GM23338 (cell line): ENCODE results near the gene SACM1L. TPM values are rescaled to one million over a fixed set of nuclear protein-coding genes. Genes with fewer than 3 reads are reported as not detected.

ENCODE experiments used
- ATAC-seq: fragments of 200-7000 bp; cut with Tn5 transposase; 3 replicates; pipeline ENCODE4 v1.9.1; 2020
- DNase-seq: peaks from one replicate; pipeline ENCODE4 v3.0.0-alpha.2; 2015; ENCODE audit warnings: low spot score
- H2AFZ ChIP-seq: fragments of 200-600 bp; sonication (generic); 2 replicates; pipeline ENCODE4 v1.8.0; 2016; ENCODE audit warnings: antibody characterized with exemption, mild to moderate bottlenecking, moderate library complexity
- H3F3A ChIP-seq: fragments of 200-600 bp; sonication (generic); replicated peaks from 2 replicates; pipeline ENCODE4 v1.8.0; 2017; ENCODE audit warnings: antibody characterized with exemption, mixed run types, low read depth
- H3K27ac ChIP-seq: fragments of 200-600 bp; sonication (generic); 2 replicates; pipeline ENCODE4 v1.6.1; 2016; ENCODE audit warnings: low read depth
- H3K27me3 ChIP-seq: fragments of 200-600 bp; sonication (generic); 2 replicates; pipeline ENCODE4 v1.8.0; 2016; ENCODE audit warnings: mild to moderate bottlenecking, mixed run types, moderate library complexity; ENCODE audit not compliant: insufficient read depth
- H3K36me3 ChIP-seq: fragments of 200-600 bp; sonication (generic); 2 replicates; pipeline ENCODE4 v1.8.0; 2016; ENCODE audit warnings: mild to moderate bottlenecking; ENCODE audit not compliant: insufficient read depth
- H3K4me1 ChIP-seq: fragments of 200-600 bp; sonication (generic); 2 replicates; pipeline ENCODE4 v1.8.0; 2016; ENCODE audit warnings: mild to moderate bottlenecking, moderate library complexity; ENCODE audit not compliant: insufficient read depth
- H3K4me2 ChIP-seq: fragments of 200-600 bp; sonication (generic); 2 replicates; pipeline ENCODE4 v1.7.1; 2017; ENCODE audit warnings: mixed run types
- H3K4me3 ChIP-seq: fragments of 200-600 bp; sonication (generic); 2 replicates; pipeline ENCODE4 v1.6.1; 2016; ENCODE audit warnings: mixed run types
- H3K79me2 ChIP-seq: fragments of 200-600 bp; sonication (generic); replicated peaks from 2 replicates; pipeline ENCODE4 v1.8.0; 2017; ENCODE audit warnings: mild to moderate bottlenecking; ENCODE audit not compliant: insufficient read depth
- H3K9me2 ChIP-seq: fragments of 200-600 bp; sonication (generic); 2 replicates; pipeline ENCODE4 v1.8.0; 2017; ENCODE audit not compliant: insufficient read depth
- H4K20me1 ChIP-seq: fragments of 200-600 bp; sonication (generic); replicated peaks from 2 replicates; pipeline ENCODE4 v1.8.0; 2017; ENCODE audit warnings: mild to moderate bottlenecking; ENCODE audit not compliant: insufficient read depth
- H3K27ac Mint-ChIP-seq: 2 replicates; pipeline ENCODE4 v1.8.0; 2020; ENCODE audit warnings: inconsistent platforms, mild to moderate bottlenecking, moderate library complexity, mixed read lengths
- H3K27me3 Mint-ChIP-seq: 3 replicates; pipeline ENCODE4 v1.8.0; 2022; ENCODE audit warnings: low read depth, mild to moderate bottlenecking, moderate library complexity, mixed read lengths, inconsistent platforms; ENCODE audit not compliant: insufficient read depth, poor library complexity
- H3K36me3 Mint-ChIP-seq: 3 replicates; pipeline ENCODE4 v1.8.0; 2021; ENCODE audit warnings: low read depth, mild to moderate bottlenecking, inconsistent platforms, moderate library complexity, mixed read lengths
- H3K4me1 Mint-ChIP-seq: 3 replicates; pipeline ENCODE4 v1.8.0; 2020; ENCODE audit warnings: mild to moderate bottlenecking, inconsistent platforms, mixed read lengths
- H3K4me3 Mint-ChIP-seq: 3 replicates; pipeline ENCODE4 v1.8.0; 2021; ENCODE audit warnings: moderate library complexity, mild to moderate bottlenecking, inconsistent platforms, mixed read lengths
- H3K9me3 Mint-ChIP-seq: 3 replicates; pipeline ENCODE4 v1.8.0; 2020; ENCODE audit warnings: moderate library complexity, mild to moderate bottlenecking, inconsistent platforms, mixed read lengths
- NANOG ChIP-seq: IDR thresholded peaks from 2 replicates; pipeline ENCODE4 v1.6.1; 2016; ENCODE audit warnings: antibody characterized with exemption, borderline replicate concordance
- STAT1 ChIP-seq: IDR thresholded peaks from one replicate; pipeline ENCODE4 v1.6.1; 2016; ENCODE audit warnings: antibody characterized with exemption; ENCODE audit not compliant: unreplicated experiment
- ZNF114 ChIP-seq: fragments of 250-450 bp; sonication (Bioruptor Pico); IDR thresholded peaks from 2 replicates; pipeline ENCODE4 v1.5.0; 2020; ENCODE audit warnings: mild to moderate bottlenecking, moderate library complexity
- ZNF331 ChIP-seq: fragments of 250-450 bp; sonication (Bioruptor Pico); IDR thresholded peaks from 2 replicates; pipeline ENCODE4 v1.5.0; 2020; ENCODE audit warnings: low read depth, mild to moderate bottlenecking, moderate library complexity
- ZNF462 ChIP-seq: fragments of 250-450 bp; sonication (Bioruptor Pico); IDR thresholded peaks from 2 replicates; pipeline ENCODE4 v1.5.0; 2020; ENCODE audit warnings: mild to moderate bottlenecking, moderate library complexity
- polyA plus RNA-seq: library from polyadenylated mRNA; unstranded; fragments of >200 nt; fragmentation: Nextera tagmentation; extraction: Ambion mirVana; gene quantifications from 2 replicates; pipeline ENCODE4 v1.2.1, GENCODE V29; 2016
- total RNA-seq: library from RNA; depleted of rRNA; stranded (reverse); fragments of >200 nt; shearing (Covaris generic); gene quantifications from 2 replicates; pipeline ENCODE4 v1.2.3, GENCODE V29; 2014
- TF ChIP-seq, protein P1 (sequence below): IDR thresholded peaks from 2 replicates; pipeline ENCODE4 v1.6.1; 2016; ENCODE audit warnings: antibody characterized with exemption
- TF ChIP-seq, protein P2 (sequence below): IDR thresholded peaks from one replicate; pipeline ENCODE4 v1.6.1; 2018; ENCODE audit warnings: antibody characterized with exemption; ENCODE audit not compliant: unreplicated experiment

The SACM1L gene
- total and polyA plus RNA-seq, 2 experiments from 2014 or later = 43.5 to 97.8 TPM

- ATAC-seq (no peak), DNase-seq (no peak)
- H4K20me1 ChIP-seq = no peaks in the 10 kb centered on the region
- TF ChIP-seq, protein P1, sequence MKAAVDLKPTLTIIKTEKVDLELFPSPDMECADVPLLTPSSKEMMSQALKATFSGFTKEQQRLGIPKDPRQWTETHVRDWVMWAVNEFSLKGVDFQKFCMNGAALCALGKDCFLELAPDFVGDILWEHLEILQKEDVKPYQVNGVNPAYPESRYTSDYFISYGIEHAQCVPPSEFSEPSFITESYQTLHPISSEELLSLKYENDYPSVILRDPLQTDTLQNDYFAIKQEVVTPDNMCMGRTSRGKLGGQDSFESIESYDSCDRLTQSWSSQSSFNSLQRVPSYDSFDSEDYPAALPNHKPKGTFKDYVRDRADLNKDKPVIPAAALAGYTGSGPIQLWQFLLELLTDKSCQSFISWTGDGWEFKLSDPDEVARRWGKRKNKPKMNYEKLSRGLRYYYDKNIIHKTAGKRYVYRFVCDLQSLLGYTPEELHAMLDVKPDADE = no peak
- TF ChIP-seq, protein P2, sequence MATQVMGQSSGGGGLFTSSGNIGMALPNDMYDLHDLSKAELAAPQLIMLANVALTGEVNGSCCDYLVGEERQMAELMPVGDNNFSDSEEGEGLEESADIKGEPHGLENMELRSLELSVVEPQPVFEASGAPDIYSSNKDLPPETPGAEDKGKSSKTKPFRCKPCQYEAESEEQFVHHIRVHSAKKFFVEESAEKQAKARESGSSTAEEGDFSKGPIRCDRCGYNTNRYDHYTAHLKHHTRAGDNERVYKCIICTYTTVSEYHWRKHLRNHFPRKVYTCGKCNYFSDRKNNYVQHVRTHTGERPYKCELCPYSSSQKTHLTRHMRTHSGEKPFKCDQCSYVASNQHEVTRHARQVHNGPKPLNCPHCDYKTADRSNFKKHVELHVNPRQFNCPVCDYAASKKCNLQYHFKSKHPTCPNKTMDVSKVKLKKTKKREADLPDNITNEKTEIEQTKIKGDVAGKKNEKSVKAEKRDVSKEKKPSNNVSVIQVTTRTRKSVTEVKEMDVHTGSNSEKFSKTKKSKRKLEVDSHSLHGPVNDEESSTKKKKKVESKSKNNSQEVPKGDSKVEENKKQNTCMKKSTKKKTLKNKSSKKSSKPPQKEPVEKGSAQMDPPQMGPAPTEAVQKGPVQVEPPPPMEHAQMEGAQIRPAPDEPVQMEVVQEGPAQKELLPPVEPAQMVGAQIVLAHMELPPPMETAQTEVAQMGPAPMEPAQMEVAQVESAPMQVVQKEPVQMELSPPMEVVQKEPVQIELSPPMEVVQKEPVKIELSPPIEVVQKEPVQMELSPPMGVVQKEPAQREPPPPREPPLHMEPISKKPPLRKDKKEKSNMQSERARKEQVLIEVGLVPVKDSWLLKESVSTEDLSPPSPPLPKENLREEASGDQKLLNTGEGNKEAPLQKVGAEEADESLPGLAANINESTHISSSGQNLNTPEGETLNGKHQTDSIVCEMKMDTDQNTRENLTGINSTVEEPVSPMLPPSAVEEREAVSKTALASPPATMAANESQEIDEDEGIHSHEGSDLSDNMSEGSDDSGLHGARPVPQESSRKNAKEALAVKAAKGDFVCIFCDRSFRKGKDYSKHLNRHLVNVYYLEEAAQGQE = no peak
- TF ChIP-seq ZNF331 (CRISPR knock-in tag) = no peak
- TF ChIP-seq STAT1 = no peak
- TF ChIP-seq ZNF114 (CRISPR knock-in tag) = no peak
- no peak for TF ChIP-seq NANOG
- no peak for TF ChIP-seq ZNF462 (CRISPR knock-in tag)
- H3K27me3 ChIP-seq = no peaks in the 10 kb centered on the region
- H3K36me3 ChIP-seq = no peaks in the 10 kb centered on the region
- H3K9me3 Mint-ChIP-seq = peaks cover 20% of the 10 kb centered on the region; the same call in 2 of the 3 replicates
- H3K4me3 ChIP-seq = no peak overlapping the region
- H3K4me1 Mint-ChIP-seq = peaks cover 3% of the 10 kb centered on the region
- peaks cover under 1% of the 10 kb centered on the region; the same call in 1 of the 2 replicates for H3K4me1 ChIP-seq
- H3K79me2 ChIP-seq = no peaks in the 10 kb centered on the region
- H3K9me2 ChIP-seq = 0 out of 2 replicates have a peak, but pooled peaks cover 12% of the 10 kb centered on the region
- H3K27ac Mint-ChIP-seq = no peak overlapping the region
- H3F3A ChIP-seq = no peaks in the 10 kb centered on the region
- no peaks in the 10 kb centered on the region for H3K27me3 Mint-ChIP-seq
- H3K4me2 ChIP-seq = no peak overlapping the region
- H2AFZ ChIP-seq = no peak overlapping the region
- peaks cover 8% of the 10 kb centered on the region; the same call in 2 of the 3 replicates for H3K36me3 Mint-ChIP-seq
- H3K27ac ChIP-seq = no peak overlapping the region
- H3K4me3 Mint-ChIP-seq = no peak overlapping the region
These were observed 96.5 kb downstream of the SACM1L start for GRCh38 chr3:45785605-45786150.
